Neural crest cell (in vitro differentiated cells): Measurements from ENCODE around the gene P2RX3. TPM values are rescaled to one million over a fixed set of nuclear protein-coding genes. Genes with fewer than 3 reads are reported as not detected.
A peak's percentile ranks its signal among the peaks of the same experiment; 100 is the strongest.

Experiments used
- DNase-seq: peaks from one replicate; pipeline ENCODE4 v3.0.0; 2021; ENCODE audit warnings: low read depth, mixed read lengths, low spot score
- H3K27ac Mint-ChIP-seq: one replicate; pipeline ENCODE4 v1.8.0; 2021; ENCODE audit warnings: mild to moderate bottlenecking, mixed read lengths; ENCODE audit not compliant: unreplicated experiment
- H3K27me3 Mint-ChIP-seq: 2 replicates; pipeline ENCODE4 v1.8.0; 2021; ENCODE audit warnings: low read depth, mild to moderate bottlenecking, mixed read lengths
- H3K36me3 Mint-ChIP-seq: 2 replicates; pipeline ENCODE4 v1.8.0; 2021; ENCODE audit warnings: low read depth, mild to moderate bottlenecking, mixed read lengths
- H3K4me1 Mint-ChIP-seq: 2 replicates; pipeline ENCODE4 v1.8.0; 2021; ENCODE audit warnings: mixed read lengths
- H3K4me3 Mint-ChIP-seq: one replicate; pipeline ENCODE4 v1.8.0; 2021; ENCODE audit warnings: mild to moderate bottlenecking, mixed read lengths
- H3K9me3 Mint-ChIP-seq: 2 replicates; pipeline ENCODE4 v1.8.0; 2021; ENCODE audit warnings: mixed read lengths
- total RNA-seq: library from RNA; stranded (reverse); gene quantifications from 2 replicates; pipeline ENCODE4 v1.2.1, GENCODE V29; 2021
- TF ChIP-seq, protein P1 (sequence below): fragments of 200-600 bp; sonication (generic); conservative IDR thresholded peaks from 2 replicates; pipeline ENCODE4 v1.5.0; 2021; ENCODE audit warnings: antibody characterized with exemption, mild to moderate bottlenecking

P2RX3 gene
- total RNA-seq, 1 donor from 2014 or later = 14.3 TPM

DNA sequence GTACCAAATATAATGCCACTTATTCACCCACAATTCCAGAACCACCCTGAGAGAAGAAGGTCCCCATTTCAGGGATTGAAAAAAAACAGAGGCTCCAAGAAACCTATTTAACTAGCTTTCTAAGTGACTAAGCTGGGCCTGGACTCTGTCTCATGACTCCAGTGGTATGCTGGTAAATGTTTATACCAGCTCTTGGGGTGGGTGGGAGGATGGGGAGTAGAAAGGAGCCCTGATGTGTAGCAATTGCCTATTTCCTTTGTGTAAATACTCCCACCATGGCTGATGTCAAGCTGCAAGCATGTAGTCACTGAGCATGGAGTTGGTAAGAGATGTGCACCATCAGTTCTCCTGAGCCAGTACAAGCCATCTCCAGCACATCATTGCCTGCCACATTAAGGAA lies 40.0 kb downstream of the P2RX3 start:
- TF ChIP-seq, protein P1, sequence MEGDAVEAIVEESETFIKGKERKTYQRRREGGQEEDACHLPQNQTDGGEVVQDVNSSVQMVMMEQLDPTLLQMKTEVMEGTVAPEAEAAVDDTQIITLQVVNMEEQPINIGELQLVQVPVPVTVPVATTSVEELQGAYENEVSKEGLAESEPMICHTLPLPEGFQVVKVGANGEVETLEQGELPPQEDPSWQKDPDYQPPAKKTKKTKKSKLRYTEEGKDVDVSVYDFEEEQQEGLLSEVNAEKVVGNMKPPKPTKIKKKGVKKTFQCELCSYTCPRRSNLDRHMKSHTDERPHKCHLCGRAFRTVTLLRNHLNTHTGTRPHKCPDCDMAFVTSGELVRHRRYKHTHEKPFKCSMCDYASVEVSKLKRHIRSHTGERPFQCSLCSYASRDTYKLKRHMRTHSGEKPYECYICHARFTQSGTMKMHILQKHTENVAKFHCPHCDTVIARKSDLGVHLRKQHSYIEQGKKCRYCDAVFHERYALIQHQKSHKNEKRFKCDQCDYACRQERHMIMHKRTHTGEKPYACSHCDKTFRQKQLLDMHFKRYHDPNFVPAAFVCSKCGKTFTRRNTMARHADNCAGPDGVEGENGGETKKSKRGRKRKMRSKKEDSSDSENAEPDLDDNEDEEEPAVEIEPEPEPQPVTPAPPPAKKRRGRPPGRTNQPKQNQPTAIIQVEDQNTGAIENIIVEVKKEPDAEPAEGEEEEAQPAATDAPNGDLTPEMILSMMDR = no peak
- no peaks in the 10 kb centered on the region for H3K36me3 Mint-ChIP-seq
- DNase-seq = no peak
- peaks cover 56% of the 10 kb centered on the region for H3K27me3 Mint-ChIP-seq
- peaks cover 4% of the 10 kb centered on the region for H3K9me3 Mint-ChIP-seq
- H3K4me1 Mint-ChIP-seq = no peaks in the 10 kb centered on the region
- H3K4me3 Mint-ChIP-seq = no peak overlapping the region
- no peak overlapping the region for H3K27ac Mint-ChIP-seq

DNA sequence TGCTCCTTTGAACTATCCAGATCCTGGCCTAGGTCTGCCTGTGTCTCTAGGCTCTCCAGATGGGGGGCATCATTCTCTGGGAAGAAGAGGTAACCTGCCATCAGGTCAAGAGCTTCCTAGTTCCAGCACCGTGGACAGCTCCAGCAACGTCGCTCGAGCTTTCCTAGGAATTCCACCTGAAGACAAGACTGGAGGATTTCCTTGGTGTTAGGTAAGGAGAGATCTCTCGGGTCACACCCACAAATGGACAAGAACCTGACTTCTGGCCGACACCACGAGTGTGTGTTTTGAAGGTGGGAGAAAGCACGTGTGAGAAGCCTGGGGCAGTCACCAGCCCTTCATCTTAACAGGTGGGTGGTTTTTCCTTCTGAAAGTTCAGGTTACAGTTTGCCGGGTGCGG lies 41.6 kb downstream of the P2RX3 start:
- Mint-ChIP-seq H3K9me3 (no peaks in the 10 kb centered on the region), H3K27me3 (peaks cover 56% of the 10 kb centered on the region), H3K4me1 (no peaks in the 10 kb centered on the region), H3K27ac (peak overlapping the region; percentile 23), H3K4me3 (no peak overlapping the region), H3K36me3 (no peaks in the 10 kb centered on the region)
- DNase-seq = peak; percentile 15
- TF ChIP-seq, protein P1 = no peak

DNA sequence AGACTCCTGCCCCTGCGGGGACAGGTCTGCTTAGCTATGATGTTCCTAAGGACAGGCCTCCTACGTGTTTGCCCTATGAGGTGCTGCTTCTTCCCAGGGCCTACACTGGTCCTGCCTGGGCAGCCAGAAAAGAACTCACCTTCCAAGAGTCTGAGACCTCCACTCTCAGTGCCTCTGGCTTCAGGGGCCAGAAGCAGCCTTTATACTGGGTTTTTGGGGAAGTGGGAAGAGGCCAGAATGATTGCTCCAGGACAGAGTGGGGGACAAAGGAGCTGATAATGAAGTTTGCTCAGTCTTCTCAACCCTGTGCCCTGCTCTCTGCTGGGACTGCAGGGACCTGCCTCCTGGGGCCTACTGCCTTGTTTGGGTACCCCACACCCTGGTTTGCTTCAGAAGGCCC lies 42.8 kb downstream of the P2RX3 start, which contains the start of gene PRG3:
Gene PRG3 (minus strand): TSS at position 176 of the 400 bp plus-strand sequence. CDS start 442 bp downstream, outside the sequence.
- TF ChIP-seq, protein P1 = no peak
- H3K36me3 Mint-ChIP-seq = no peaks in the 10 kb centered on the region
- H3K27ac Mint-ChIP-seq = no peak within 1 kb of the TSS
- no peak for DNase-seq
- H3K27me3 Mint-ChIP-seq = peaks cover 64% of the 10 kb centered on the region
- H3K9me3 Mint-ChIP-seq = no peaks in the 10 kb centered on the region
- H3K4me1 Mint-ChIP-seq = no peaks in the 10 kb centered on the region
- no peak within 1 kb of the TSS for H3K4me3 Mint-ChIP-seq

- peaks cover 55% of the 10 kb centered on the region for H3K27me3 Mint-ChIP-seq
- no peaks in the 10 kb centered on the region for H3K9me3 Mint-ChIP-seq
- no peaks in the 10 kb centered on the region for H3K36me3 Mint-ChIP-seq
- DNase-seq = no peak
- H3K4me3 Mint-ChIP-seq = no peak overlapping the region
- H3K4me1 Mint-ChIP-seq = no peaks in the 10 kb centered on the region
- TF ChIP-seq, protein P1 = no peak
- H3K27ac Mint-ChIP-seq = no peak overlapping the region
These were observed 48.2 kb downstream of the P2RX3 start for GRCh38 chr11:57386178-57386940.

GRCh38 chr11:57387289-57388030 lies 49.3 kb downstream of the P2RX3 start:
- peaks cover 49% of the 10 kb centered on the region for H3K27me3 Mint-ChIP-seq
- no peaks in the 10 kb centered on the region for H3K36me3 Mint-ChIP-seq
- no peak for DNase-seq
- no peaks in the 10 kb centered on the region for H3K4me1 Mint-ChIP-seq
- TF ChIP-seq, protein P1 = no peak
- H3K4me3 Mint-ChIP-seq = no peak overlapping the region
- no peaks in the 10 kb centered on the region for H3K9me3 Mint-ChIP-seq
- H3K27ac Mint-ChIP-seq = no peak overlapping the region
